ENCODE measurements around the gene MAML2.

- TF ChIP-seq, protein P1, sequence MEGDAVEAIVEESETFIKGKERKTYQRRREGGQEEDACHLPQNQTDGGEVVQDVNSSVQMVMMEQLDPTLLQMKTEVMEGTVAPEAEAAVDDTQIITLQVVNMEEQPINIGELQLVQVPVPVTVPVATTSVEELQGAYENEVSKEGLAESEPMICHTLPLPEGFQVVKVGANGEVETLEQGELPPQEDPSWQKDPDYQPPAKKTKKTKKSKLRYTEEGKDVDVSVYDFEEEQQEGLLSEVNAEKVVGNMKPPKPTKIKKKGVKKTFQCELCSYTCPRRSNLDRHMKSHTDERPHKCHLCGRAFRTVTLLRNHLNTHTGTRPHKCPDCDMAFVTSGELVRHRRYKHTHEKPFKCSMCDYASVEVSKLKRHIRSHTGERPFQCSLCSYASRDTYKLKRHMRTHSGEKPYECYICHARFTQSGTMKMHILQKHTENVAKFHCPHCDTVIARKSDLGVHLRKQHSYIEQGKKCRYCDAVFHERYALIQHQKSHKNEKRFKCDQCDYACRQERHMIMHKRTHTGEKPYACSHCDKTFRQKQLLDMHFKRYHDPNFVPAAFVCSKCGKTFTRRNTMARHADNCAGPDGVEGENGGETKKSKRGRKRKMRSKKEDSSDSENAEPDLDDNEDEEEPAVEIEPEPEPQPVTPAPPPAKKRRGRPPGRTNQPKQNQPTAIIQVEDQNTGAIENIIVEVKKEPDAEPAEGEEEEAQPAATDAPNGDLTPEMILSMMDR (IDR thresholded peaks at IDR 0.05): no peak
- no peak for TF ChIP-seq POLR2AphosphoS5 (IDR thresholded peaks at IDR 0.05)
- no peak for TF ChIP-seq POLR2A (IDR thresholded peaks at IDR 0.05)
Measured at GRCh38 chr11:96185220-96185768, 157.7 kb downstream of the MAML2 start.
